ENCODE data around the gene STXBP4.
"Not testable (repeated sequence)": the region's sequence is repeated elsewhere in the genome, so short reads cannot be mapped to it uniquely, and the experiment has no call there.

STXBP4 gene

DNA sequence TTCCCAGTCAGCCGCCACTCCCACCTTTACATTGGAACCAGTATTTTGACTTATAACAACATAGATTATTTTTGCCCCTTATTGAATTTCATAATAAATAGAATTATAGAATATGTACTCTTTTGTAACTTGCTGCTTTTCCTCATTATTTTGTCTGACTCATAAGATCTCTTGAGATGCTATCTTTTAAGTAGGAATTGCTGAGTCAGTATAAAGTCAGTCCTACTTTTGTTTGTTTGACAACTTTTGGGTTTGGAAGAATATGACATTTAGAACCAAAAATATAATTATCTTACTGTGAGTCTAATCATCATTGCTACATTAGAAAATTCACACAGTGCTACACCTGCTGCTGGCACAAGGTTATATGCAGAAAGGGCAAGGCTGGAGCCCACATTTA is 69.7 kb downstream of the STXBP4 start:
- no peak overlapping the region for H3K4me3 ChIP-seq (ENCODE audit: low read depth, low read length)

DNA sequence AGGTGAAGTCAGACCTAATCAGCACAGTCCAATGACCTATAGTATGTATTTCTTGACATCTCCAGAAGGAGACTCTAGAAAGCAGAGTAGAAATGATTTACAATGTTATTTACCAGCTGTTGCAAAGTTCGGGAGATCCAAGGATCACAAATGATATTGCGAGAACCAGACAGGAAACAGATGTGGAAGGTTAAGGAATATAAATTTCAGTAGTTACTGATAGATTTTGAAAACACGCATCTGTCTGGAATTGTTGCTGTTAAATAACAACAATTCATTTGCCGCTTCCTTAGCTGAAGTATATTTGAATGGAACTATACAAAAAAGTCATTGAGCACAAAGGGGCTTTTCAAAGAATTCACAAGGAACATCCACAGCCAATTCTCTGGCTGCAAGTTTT is 72.0 kb downstream of the STXBP4 start:
- H3K4me3 ChIP-seq (ENCODE audit: low read depth, low read length): no peak overlapping the region

GRCh38 chr17:55053855-55054254 is 85.3 kb downstream of the STXBP4 start:
- H3K4me3 ChIP-seq (ENCODE audit: low read depth, low read length): no peak overlapping the region

DNA sequence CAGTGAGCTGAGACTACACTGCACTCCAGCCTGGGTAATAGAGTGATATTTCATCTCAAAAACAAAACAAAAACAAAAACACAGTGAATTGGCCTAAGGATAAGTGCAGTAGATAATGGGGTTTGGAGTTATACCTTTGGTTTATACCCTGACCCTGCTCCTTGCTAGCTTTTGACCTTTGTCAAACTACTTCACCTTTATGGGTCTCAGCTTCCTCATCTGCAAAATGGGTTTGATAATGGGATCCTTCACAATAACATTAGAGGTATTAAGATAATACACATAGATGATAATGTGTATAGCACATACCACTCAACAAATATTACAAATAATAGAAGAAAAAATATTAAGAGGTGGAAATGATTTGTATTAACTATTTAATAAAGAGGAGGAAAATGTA is 85.9 kb downstream of the STXBP4 start:
- H3K4me3 ChIP-seq (ENCODE audit: low read depth, low read length): no peak overlapping the region

DNA sequence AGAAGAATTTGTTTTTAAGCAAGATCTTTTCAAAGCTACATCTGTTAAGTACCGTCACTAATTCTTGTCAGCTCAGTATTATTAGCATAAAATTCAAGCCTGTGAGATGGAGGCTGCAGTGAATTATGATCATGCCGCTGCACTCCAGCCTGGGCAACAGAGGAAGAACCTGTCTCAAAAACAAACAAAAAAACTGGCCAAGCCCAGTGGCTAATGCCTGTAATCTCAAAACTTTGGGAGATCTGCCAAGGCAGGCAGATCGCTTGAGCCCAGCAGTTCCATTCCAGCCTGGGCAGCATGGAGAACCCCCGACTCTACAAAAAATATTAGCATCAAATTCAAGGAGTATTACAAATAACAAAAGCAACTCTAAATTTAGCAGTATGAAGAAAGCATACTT is 88.0 kb downstream of the STXBP4 start:
- no peak overlapping the region for H3K4me3 ChIP-seq (ENCODE audit: low read depth, low read length)

GRCh38 chr17:55057184-55057583 is 88.6 kb downstream of the STXBP4 start:
- no peak overlapping the region for H3K4me3 ChIP-seq (ENCODE audit: low read depth, low read length)

DNA sequence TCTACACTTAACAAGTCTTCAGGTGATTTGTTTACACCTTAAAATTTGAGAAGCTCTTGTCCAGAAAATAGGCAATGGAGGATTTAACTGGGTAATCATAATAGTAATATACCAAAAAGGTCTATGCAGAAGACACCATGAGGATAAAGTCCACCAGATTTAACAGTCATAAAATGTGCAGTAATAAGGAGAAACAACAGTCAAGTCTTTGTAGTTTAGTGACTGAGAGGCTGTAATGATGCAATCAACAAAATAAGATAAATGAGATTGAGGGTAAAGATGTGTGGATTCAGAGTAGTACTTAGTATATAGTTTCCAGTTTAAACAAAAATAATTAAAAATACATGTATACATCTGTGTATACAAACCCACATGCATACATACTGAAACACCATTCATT is 91.2 kb downstream of the STXBP4 start:
- H3K4me3 ChIP-seq (ENCODE audit: low read depth, low read length): no peak overlapping the region

GRCh38 chr17:55062921-55063320 is 94.4 kb downstream of the STXBP4 start:
- no peak overlapping the region for H3K4me3 ChIP-seq (ENCODE audit: low read depth, low read length)

DNA sequence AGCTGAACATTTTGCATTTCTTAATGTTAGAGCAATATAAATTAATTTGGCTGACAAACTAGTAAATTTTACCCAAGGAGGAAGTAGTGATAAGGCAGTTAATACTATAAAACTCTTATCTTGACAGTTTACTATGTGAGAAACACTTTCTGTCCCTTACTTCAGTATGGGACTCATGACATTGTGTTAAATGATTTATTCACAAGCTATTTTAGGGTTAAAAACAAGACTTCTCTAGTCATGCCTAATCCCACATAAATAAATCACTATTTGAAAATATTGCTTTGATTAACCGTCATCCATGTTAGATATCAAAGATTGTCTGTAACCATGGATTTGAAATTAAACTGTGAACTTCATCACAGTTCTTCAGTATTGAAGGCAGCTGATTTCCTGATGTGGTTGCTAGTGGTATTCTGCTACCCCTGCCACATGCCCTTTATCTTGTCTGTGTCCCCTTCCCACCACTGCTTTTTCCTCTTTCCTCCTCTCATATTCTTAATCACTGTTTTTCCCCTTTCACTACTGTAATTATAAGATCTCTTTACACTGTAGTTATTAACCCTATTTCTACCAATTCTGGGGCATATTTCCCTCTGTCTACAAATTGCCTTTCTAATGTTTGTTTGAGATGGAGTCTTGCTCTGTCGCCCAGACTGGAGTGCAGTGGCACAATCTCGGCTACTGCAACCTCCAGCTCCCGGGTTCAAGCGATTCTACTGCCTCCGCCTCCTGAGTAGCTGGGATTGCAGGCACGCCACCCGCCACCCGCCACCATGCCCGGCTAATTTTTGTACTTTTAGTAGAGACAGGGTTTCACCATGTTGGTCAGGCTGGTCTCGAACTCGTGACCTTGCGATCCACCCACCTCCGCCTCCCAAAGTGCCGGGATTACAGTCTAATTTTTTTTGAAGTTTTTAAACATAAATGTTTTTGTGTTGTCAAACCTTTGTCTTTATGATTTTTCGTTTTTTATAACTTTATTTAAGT is 95.6 kb downstream of the STXBP4 start:
- H3K4me3 ChIP-seq (ENCODE audit: low read depth, low read length): no peak overlapping the region

GRCh38 chr17:55067697-55068439 is 99.3 kb downstream of the STXBP4 start:
- H3K4me3 ChIP-seq (ENCODE audit: low read depth, low read length): no peak overlapping the region

DNA sequence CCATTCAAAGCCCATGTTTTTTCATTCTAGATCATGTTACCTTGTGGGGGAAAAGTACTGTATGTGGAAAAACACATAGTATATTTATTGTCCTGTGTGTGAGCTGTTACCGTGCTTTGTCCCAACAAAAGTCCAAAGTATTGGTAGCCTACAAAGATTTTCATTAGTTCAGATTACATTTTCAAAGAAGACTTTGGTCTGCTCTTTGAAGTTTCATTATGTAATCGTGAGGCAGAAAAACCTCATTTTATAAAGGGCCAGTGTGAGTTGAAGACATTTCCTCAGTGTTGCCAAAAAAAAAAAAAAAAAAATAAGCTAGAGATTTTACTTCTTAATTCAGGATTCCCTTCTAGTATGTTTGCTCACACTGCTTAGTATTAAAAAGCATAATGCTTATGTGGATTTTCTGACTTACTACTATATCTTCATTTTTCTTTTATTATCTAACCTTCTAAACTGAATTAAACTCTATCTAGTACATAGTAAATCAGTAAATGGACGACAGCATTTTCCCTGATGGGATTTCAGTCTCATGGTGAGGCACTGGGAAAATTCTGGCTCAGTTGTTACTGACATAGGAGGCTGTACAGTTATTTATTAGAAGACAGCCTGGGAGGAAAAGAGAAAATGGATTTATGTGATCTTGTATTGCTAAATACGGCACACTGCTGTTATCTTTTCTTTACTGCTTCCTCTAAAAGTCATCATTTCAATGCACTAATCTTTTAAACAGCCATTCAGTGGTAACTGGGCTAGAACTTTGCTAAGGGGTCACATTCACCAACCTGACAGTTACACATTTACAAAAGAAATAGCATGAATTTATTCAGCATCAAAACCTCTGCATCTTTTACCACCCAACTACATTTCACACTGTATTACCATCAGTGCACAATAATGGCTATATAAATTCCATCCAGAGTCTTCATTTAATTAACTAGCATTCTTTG is 100.6 kb downstream of the STXBP4 start:
- no peak overlapping the region for H3K4me3 ChIP-seq (ENCODE audit: low read depth, low read length)

GRCh38 chr17:55069983-55070529 is 101.5 kb downstream of the STXBP4 start:
- H3K4me3 ChIP-seq (ENCODE audit: low read depth, low read length): no peak overlapping the region

DNA sequence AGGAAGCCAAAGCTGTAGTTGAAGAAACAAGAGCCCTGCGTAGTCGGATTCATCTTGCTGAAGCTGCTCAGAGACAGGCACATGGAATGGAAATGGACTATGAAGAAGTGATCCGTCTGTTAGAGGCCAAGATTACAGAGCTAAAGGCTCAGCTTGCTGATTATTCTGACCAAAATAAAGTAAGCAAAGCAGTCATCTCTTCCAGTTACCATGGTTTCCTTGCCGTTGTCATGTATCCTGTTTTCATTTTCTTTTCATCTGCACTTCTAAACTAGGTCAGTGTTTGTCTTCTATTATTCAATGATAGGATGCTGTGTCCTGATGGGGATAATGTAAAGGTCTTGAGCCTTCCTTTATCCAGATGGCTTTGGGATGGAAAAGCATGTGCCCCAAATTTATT is 104.3 kb downstream of the STXBP4 start:
- H3K4me3 ChIP-seq (ENCODE audit: low read depth, low read length): no peak overlapping the region

GRCh38 chr17:55073467-55073866 is 104.9 kb downstream of the STXBP4 start:
- H3K4me3 ChIP-seq (ENCODE audit: low read depth, low read length): not testable (repeated sequence)

- no peak overlapping the region for H3K4me3 ChIP-seq (ENCODE audit: low read depth, low read length)
Observed at GRCh38 chr17:55081559-55081958, 113.0 kb downstream of the STXBP4 start.

DNA sequence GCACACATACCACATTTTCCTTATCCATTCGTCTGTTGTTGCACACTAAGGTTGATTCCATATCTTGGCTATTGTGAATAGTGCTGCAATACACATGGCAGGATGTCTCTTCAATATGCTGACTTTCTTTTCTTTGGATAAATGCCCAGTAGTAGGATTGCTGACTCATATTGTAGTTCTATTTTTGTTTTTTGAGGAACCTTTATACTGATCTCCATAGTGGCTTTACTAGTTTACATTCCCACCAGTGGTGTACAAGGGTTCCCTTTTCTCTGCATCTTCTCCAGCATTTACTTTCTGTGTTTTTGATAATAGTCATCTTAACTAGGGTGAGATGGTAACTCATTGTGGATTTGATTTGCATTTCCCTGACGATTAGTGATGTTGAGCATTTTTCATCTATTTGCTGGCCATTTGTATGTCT is 118.1 kb downstream of the STXBP4 start:
- no peak overlapping the region for H3K4me3 ChIP-seq (ENCODE audit: low read depth, low read length)

DNA sequence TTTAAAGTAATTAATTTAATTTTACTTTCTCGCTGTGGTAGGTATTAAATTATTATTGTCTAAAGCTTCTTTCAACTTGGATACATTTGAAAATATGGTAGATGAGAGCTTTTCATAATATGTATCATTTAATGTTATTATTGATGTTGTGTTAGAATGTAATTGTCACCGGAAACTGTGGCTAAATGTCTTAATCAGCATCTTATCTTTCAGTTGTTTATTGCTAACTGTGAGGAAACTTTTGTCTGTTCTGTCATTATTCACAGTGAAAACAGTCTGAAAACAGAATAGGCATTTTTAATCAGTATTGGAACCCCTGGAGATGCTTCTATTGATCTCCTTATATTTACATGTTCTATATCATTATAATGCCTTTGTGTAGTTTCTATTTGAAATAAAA is 120.7 kb downstream of the STXBP4 start:
- H3K4me3 ChIP-seq (ENCODE audit: low read depth, low read length): no peak overlapping the region

DNA sequence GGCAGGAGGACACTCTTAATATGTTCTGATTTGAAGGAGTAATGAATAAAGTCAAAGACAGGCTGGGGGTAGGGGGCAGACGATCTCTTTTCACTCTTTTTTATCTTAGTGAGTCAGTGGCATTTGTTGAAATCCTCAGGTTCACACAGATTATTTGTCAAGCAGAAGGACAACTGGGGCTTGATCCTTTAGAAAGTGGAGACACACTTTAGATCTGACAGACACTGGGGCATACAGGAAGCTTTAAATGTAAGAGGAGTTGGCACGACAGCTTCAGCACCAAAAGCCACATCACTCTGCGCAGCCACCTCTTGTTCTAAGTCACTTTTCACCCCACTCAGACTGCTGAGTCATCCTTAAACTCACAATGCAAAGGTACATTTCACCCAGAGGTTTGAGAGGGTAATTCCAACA is 121.5 kb downstream of the STXBP4 start:
- H3K4me3 ChIP-seq (ENCODE audit: low read depth, low read length): no peak overlapping the region

- H3K4me3 ChIP-seq (ENCODE audit: low read depth, low read length): no peak overlapping the region
Observed at GRCh38 chr17:55093353-55093752, 124.8 kb downstream of the STXBP4 start.

DNA sequence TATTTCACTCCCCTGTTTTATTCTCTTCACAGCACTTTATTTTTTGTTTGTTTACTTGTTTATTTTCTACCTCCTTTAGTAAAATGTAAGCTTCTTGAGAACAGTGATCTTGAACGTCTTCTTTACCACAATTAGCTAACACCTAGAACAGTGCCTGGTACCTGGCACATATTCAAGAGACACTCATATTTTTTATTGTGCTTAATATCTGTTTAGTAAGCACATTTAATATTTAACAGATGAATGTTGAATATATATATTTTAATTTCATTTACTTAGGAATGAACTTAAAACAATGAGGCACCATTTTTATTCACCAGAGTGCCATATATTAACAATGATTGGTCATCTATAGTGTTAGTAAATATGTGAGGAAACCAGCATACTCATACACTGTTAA is 130.2 kb downstream of the STXBP4 start:
- H3K4me3 ChIP-seq (ENCODE audit: low read depth, low read length): no peak overlapping the region

DNA sequence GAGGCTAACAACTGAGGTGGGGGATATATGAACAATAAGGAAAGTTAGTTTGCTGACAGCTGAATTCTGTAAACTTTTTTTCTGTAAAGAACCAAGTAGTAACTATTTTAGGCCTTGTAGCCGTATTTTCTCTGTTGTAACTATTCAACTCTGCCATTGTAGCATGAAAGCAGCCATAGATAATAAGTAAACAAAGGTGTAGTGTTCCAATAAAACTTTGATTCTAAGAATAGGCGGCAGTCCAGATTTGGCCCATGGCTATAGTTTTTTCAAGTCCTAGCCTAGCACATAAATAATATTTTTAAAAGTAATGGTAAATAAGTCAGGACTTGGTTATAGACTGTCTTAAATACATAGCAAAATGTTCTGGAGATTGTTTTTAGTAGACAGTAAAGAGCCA is 142.0 kb downstream of the STXBP4 start:
- no peak overlapping the region for H3K4me3 ChIP-seq (ENCODE audit: low read depth, low read length)
